Mesothelial cell of epicardium (in vitro differentiated cells): ENCODE measurements around the gene CACNA1E. TPM values are rescaled to one million over a fixed set of nuclear protein-coding genes. Genes with fewer than 3 reads are reported as not detected.

Source experiments
- DNase-seq, 2 experiments: peaks; one replicate each; pipeline ENCODE4 v3.0.0; 2021; ENCODE audit warnings: low spot score in 2 of 2; ENCODE audit not compliant: unreplicated experiment in 2 of 2
- H3K27ac Mint-ChIP-seq: 2 replicates; pipeline ENCODE4 v1.8.0; 2021; ENCODE audit warnings: mixed read lengths
- H3K27me3 Mint-ChIP-seq: 2 replicates; pipeline ENCODE4 v1.8.0; 2021; ENCODE audit warnings: low read depth, mixed read lengths
- H3K36me3 Mint-ChIP-seq: 2 replicates; pipeline ENCODE4 v1.8.0; 2021; ENCODE audit warnings: mixed read lengths
- H3K4me1 Mint-ChIP-seq: 2 replicates; pipeline ENCODE4 v1.8.0; 2021; ENCODE audit warnings: mixed read lengths
- H3K4me3 Mint-ChIP-seq: 2 replicates; pipeline ENCODE4 v1.8.0; 2021; ENCODE audit warnings: mild to moderate bottlenecking, moderate library complexity, mixed read lengths
- H3K9me3 Mint-ChIP-seq: 2 replicates; pipeline ENCODE4 v1.8.0; 2021; ENCODE audit warnings: mixed read lengths
- CTCF ChIP-seq: fragments of 200-600 bp; sonication (generic); IDR thresholded peaks from one replicate; pipeline ENCODE4 v1.5.0; 2021; ENCODE audit warnings: antibody characterized with exemption; ENCODE audit not compliant: unreplicated experiment
- total RNA-seq: library from RNA; stranded (reverse); gene quantifications from 3 replicates; pipeline ENCODE4 v1.2.1, GENCODE V29; 2021

Gene CACNA1E
- total RNA-seq, 1 donor from 2014 or later: 0.60 TPM

DNA sequence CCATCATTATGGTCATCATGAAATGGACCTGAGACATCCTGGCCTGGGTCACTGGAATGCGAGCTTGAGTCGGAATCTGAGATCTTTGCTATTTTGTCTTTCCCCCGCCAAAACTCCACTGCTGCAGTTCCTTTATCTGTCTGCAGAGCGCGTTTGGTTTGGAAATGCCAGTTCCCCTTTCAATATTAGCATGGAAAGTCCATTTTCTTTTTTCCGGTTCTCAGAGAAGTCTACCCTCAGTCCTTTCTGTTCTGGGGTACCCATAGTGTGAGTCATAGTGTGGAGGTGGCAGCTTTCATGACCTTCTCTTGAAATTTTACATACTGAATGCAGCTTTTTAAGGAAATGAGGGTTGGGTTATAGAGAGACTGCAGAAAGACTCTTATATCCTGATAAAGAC lies 14.6 kb downstream of the CACNA1E start:
- DNase-seq: no peak
- H3K27me3 Mint-ChIP-seq: peaks cover 81% of the 10 kb centered on the region
- no peak overlapping the region for H3K27ac Mint-ChIP-seq
- H3K4me1 Mint-ChIP-seq: no peaks in the 10 kb centered on the region
- no peaks in the 10 kb centered on the region for H3K36me3 Mint-ChIP-seq
- no peaks in the 10 kb centered on the region for H3K9me3 Mint-ChIP-seq
- TF ChIP-seq CTCF: no peak
- no peak overlapping the region for H3K4me3 Mint-ChIP-seq

- no peak for TF ChIP-seq CTCF
- Mint-ChIP-seq H3K27me3 (peaks cover 67% of the 10 kb centered on the region), H3K4me3 (no peak overlapping the region), H3K4me1 (peaks cover 4% of the 10 kb centered on the region), H3K9me3 (no peaks in the 10 kb centered on the region), H3K27ac (no peak overlapping the region), H3K36me3 (no peaks in the 10 kb centered on the region)
- no peak for DNase-seq
Observed at GRCh38 chr1:181499825-181500224, 16.5 kb downstream of the CACNA1E start.

DNA sequence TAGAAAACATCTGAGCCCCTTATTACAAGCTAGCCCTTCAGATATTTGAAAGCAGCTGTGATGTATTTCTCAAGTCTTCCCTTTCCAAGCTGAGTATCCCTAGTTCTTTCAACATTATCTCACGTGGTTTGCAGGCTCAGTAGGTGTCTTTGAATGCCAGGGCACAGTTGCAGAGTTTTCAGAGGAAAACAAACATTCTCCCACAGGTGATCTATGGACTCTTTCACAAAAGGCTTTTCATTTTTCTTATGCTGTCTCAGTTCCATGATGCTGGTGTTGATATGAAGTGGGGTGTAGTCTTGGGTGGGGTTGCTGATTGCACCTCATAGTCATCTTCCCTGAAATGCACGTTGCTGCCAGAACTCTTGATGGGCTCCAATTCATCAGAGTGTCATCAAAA lies 17.3 kb downstream of the CACNA1E start:
- DNase-seq: no peak
- H3K27ac Mint-ChIP-seq: no peak overlapping the region
- TF ChIP-seq CTCF: no peak
- H3K9me3 Mint-ChIP-seq: no peaks in the 10 kb centered on the region
- peaks cover 60% of the 10 kb centered on the region for H3K27me3 Mint-ChIP-seq
- H3K4me3 Mint-ChIP-seq: no peak overlapping the region
- H3K4me1 Mint-ChIP-seq: peaks cover 4% of the 10 kb centered on the region
- H3K36me3 Mint-ChIP-seq: no peaks in the 10 kb centered on the region

DNA sequence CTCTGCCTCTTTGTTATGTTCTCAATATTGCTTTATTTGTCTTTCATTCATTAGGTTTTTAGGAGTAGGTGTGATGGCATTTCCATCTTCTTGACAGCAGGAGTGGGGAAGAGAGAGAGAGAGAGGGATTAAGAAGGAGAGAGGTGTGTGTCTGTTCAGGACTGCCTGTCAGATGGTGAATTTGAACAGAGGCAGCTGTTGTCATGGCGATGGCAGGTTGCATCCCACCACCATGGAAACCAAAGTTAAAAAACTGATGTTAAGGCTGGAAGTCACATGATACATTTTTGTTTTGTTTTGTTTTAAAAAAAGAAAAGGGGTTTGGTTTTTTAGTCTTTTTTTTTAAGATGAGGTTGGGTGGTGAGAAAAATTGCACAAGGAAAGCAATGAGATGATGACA lies 18.3 kb downstream of the CACNA1E start:
- Mint-ChIP-seq H3K4me1 (peaks cover 4% of the 10 kb centered on the region), H3K4me3 (no peak overlapping the region), H3K36me3 (no peaks in the 10 kb centered on the region), H3K27me3 (peaks cover 58% of the 10 kb centered on the region), H3K27ac (no peak overlapping the region), H3K9me3 (no peaks in the 10 kb centered on the region)
- no peak for DNase-seq
- TF ChIP-seq CTCF: no peak

- Mint-ChIP-seq H3K4me1 (peaks cover 4% of the 10 kb centered on the region), H3K9me3 (no peaks in the 10 kb centered on the region), H3K27me3 (peaks cover 44% of the 10 kb centered on the region), H3K4me3 (no peak overlapping the region), H3K27ac (no peak overlapping the region), H3K36me3 (no peaks in the 10 kb centered on the region)
- DNase-seq: no peak
- TF ChIP-seq CTCF: no peak
Observed at GRCh38 chr1:181503171-181503810, 20.0 kb downstream of the CACNA1E start.
